PC-3 (cell line): ENCODE measurements around the gene ZCCHC8. TPM values are rescaled to one million over a fixed set of nuclear protein-coding genes. Genes with fewer than 3 reads are reported as not detected.

ENCODE experiments used
- ATAC-seq: fragments of 200-7000 bp; cut with Tn5 transposase; 2 replicates; pipeline ENCODE4 v1.9.1; 2020; ENCODE audit warnings: mild to moderate bottlenecking, moderate library complexity
- BruUV-seq: library from RNA; stranded (reverse); fragments of 400-500 nt; replicated peaks from 2 replicates; lab custom pipeline; 2021; lab: Mats Ljungman, UMichigan
- CTCF ChIA-PET: fragments of 300-600 bp; sonication (Branson Sonifier 250); formaldehyde crosslinking; loops from one replicate; lab custom pipeline; 2022; ENCODE audit warnings: antibody characterized with exemption; lab: Charles Lee
- POLR2A ChIA-PET: fragments of 300-600 bp; sonication (Branson Sonifier 250); formaldehyde crosslinking; loops from one replicate; lab custom pipeline; 2022; ENCODE audit warnings: antibody characterized with exemption; ENCODE audit not compliant: unreplicated experiment; lab: Charles Lee
- DNase-seq: peaks from one replicate; pipeline ENCODE4 v3.0.0-alpha.2; 2015
- H2AFZ ChIP-seq: fragments of 300-600 bp; sonication (generic); 2 replicates; pipeline ENCODE4 v1.6.0; 2016; ENCODE audit warnings: antibody characterized with exemption, low read length
- H3F3A ChIP-seq: fragments of 300-600 bp; sonication (generic); one replicate; pipeline ENCODE4 v1.6.0; 2017; ENCODE audit warnings: antibody characterized with exemption, low read length, control low read depth, mild to moderate bottlenecking; ENCODE audit not compliant: unreplicated experiment
- H3K27ac ChIP-seq: fragments of 300-600 bp; sonication (generic); 2 replicates; pipeline ENCODE4 v1.5.1; 2016; ENCODE audit warnings: mild to moderate bottlenecking, low read length
- H3K27me3 ChIP-seq: fragments of 300-600 bp; sonication (generic); 2 replicates; pipeline ENCODE4 v1.6.1; 2016; ENCODE audit warnings: low read length, mixed read lengths
- H3K36me3 ChIP-seq: fragments of 300-600 bp; sonication (generic); 2 replicates; pipeline ENCODE4 v1.6.1; 2016; ENCODE audit warnings: low read depth, mixed run types, low read length, mixed read lengths
- H3K4me1 ChIP-seq: fragments of 300-600 bp; sonication (generic); 2 replicates; pipeline ENCODE4 v1.5.1; 2016; ENCODE audit warnings: low read length; ENCODE audit not compliant: insufficient read depth
- H3K4me2 ChIP-seq: fragments of 300-600 bp; sonication (generic); 2 replicates; pipeline ENCODE4 v1.6.0; 2016; ENCODE audit warnings: low read length
- H3K4me3 ChIP-seq: fragments of 300-600 bp; sonication (generic); 2 replicates; pipeline ENCODE4 v1.5.1; 2016; ENCODE audit warnings: mild to moderate bottlenecking, low read length, mixed read lengths
- H3K79me2 ChIP-seq: fragments of 300-600 bp; sonication (generic); 2 replicates; pipeline ENCODE4 v1.6.1; 2017; ENCODE audit warnings: low read length, mixed read lengths
- H3K9ac ChIP-seq: fragments of 300-600 bp; sonication (generic); 2 replicates; pipeline ENCODE4 v1.6.0; 2016; ENCODE audit warnings: mild to moderate bottlenecking, low read length
- H3K9me2 ChIP-seq: fragments of 300-600 bp; sonication (generic); replicated peaks from 2 replicates; pipeline ENCODE4 v1.6.1; 2016; ENCODE audit warnings: mixed run types, low read length, mixed read lengths
- H3K9me3 ChIP-seq: fragments of 300-600 bp; sonication (generic); 2 replicates; pipeline ENCODE4 v1.6.1; 2016; ENCODE audit warnings: low read length, mixed read lengths
- H4K20me1 ChIP-seq: fragments of 300-600 bp; sonication (generic); 2 replicates; pipeline ENCODE4 v1.6.1; 2016; ENCODE audit warnings: low read length, mixed read lengths
- EZH2 ChIP-seq: fragments of 300-600 bp; sonication (generic); IDR thresholded peaks from one replicate; pipeline ENCODE4 v1.6.1; 2017; ENCODE audit warnings: antibody characterized with exemption, mild to moderate bottlenecking, low read length; ENCODE audit not compliant: unreplicated experiment
- EZH2phosphoT487 ChIP-seq: fragments of 300-600 bp; sonication (generic); IDR thresholded peaks from 2 replicates; pipeline ENCODE4 v1.6.1; 2018; ENCODE audit warnings: mild to moderate bottlenecking, antibody characterized with exemption, low read length, borderline replicate concordance
- intact Hi-C: fragments of 100-400 bp; cut with micrococcal nuclease; formaldehyde crosslinking; loops from 2 replicates; pipeline ENCODE4 v1.9.0; 2023
- total RNA-seq: library from RNA; depleted of rRNA; stranded (reverse); fragments of >200 nt; gene quantifications from 2 replicates; pipeline ENCODE4 v1.2.3, GENCODE V29; 2014
- TF ChIP-seq, protein P1 (sequence below): fragments of 300-600 bp; sonication (generic); conservative IDR thresholded peaks from 2 replicates; pipeline ENCODE4 v1.5.1; 2017; ENCODE audit warnings: antibody characterized with exemption, low read depth, mild to moderate bottlenecking, low read length

Gene ZCCHC8
- total RNA-seq, 1 experiment from 2014 or later: 14.4 TPM

DNA sequence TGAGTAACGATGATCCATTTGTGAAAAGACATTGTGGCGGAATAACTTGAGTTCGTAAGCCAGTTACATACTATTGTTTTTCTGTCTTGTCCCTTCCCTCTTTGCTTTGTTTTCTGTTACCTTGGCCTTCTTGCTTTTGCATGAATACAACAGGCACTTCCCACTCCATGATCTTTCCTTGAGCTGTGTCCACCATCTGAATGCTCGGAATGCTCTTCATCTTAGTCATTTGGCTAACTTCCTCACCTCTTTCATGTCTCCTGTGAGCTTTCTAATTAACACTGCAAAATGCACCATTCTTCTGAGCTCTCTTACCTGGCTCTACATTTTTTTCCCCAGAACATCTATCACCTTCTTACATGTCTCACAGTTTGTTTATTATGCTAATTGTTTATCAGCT is 36.3 kb upstream of the ZCCHC8 start:
- Histone ChIP-seq H3K9ac (no peak overlapping the region), H3K4me1 (no peaks in the 10 kb centered on the region), H4K20me1 (no peaks in the 10 kb centered on the region), H3K4me2 (no peak overlapping the region), H3K27ac (no peak overlapping the region), H3K9me2 (no peaks in the 10 kb centered on the region), H2AFZ (no peak overlapping the region), H3K27me3 (no peaks in the 10 kb centered on the region), H3F3A (no peaks in the 10 kb centered on the region), H3K36me3 (peaks cover 40% of the 10 kb centered on the region), H3K79me2 (peaks cover 12% of the 10 kb centered on the region; the same call in 1 of the 2 replicates), H3K9me3 (no peaks in the 10 kb centered on the region), H3K4me3 (no peak overlapping the region)
- CTCF ChIA-PET: interaction anchor here (0.6 kb wide), 1 partner anchor 137 kb away, joined by 3 read pairs; no protein-coding TSS in a partner anchor
- DNase-seq (no peak), ATAC-seq (no peak)
- intact Hi-C loops: no loop called here
- no peak for TF ChIP-seq EZH2phosphoT487
- TF ChIP-seq EZH2: no peak
- TF ChIP-seq, protein P1, sequence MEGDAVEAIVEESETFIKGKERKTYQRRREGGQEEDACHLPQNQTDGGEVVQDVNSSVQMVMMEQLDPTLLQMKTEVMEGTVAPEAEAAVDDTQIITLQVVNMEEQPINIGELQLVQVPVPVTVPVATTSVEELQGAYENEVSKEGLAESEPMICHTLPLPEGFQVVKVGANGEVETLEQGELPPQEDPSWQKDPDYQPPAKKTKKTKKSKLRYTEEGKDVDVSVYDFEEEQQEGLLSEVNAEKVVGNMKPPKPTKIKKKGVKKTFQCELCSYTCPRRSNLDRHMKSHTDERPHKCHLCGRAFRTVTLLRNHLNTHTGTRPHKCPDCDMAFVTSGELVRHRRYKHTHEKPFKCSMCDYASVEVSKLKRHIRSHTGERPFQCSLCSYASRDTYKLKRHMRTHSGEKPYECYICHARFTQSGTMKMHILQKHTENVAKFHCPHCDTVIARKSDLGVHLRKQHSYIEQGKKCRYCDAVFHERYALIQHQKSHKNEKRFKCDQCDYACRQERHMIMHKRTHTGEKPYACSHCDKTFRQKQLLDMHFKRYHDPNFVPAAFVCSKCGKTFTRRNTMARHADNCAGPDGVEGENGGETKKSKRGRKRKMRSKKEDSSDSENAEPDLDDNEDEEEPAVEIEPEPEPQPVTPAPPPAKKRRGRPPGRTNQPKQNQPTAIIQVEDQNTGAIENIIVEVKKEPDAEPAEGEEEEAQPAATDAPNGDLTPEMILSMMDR: no peak
- POLR2A ChIA-PET: no interaction called here
- no TSS peak for BruUV-seq

DNA sequence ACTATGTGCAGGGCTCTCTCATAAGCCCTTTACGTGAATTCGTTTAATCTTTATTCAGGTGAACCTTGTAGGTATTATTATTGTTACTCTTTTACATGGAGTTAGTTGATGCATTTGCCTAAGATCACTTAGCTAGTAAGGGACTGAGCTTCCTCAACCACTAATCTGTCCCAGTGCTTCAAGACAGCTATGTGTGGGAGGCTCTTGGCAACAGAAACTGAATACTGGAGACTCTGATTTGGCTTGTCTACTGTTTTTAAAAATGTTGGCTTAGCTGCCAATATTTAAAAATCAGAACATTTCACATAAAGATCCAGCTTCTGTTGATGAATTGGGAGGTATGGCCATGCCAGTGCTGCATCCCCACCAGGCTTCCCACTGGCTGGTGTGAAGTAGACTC is 33.1 kb upstream of the ZCCHC8 start:
- BruUV-seq: no TSS peak
- ChIA-PET CTCF (no interaction called here), POLR2A (no interaction called here)
- H3K36me3 ChIP-seq: peaks cover 46% of the 10 kb centered on the region
- H4K20me1 ChIP-seq: no peaks in the 10 kb centered on the region
- ATAC-seq (no peak), DNase-seq (no peak)
- no peak overlapping the region for H3K9ac ChIP-seq
- no peak overlapping the region for H3K4me3 ChIP-seq
- no peaks in the 10 kb centered on the region for H3K27me3 ChIP-seq
- TF ChIP-seq EZH2: no peak
- TF ChIP-seq EZH2phosphoT487: no peak
- TF ChIP-seq, protein P1: no peak
- H3F3A ChIP-seq: no peaks in the 10 kb centered on the region
- no peak overlapping the region for H2AFZ ChIP-seq
- no peaks in the 10 kb centered on the region for H3K9me2 ChIP-seq
- no peaks in the 10 kb centered on the region for H3K4me1 ChIP-seq
- no peaks in the 10 kb centered on the region for H3K9me3 ChIP-seq
- no peak overlapping the region for H3K27ac ChIP-seq
- peaks cover 37% of the 10 kb centered on the region for H3K79me2 ChIP-seq
- intact Hi-C loops: no loop called here
- no peak overlapping the region for H3K4me2 ChIP-seq

DNA sequence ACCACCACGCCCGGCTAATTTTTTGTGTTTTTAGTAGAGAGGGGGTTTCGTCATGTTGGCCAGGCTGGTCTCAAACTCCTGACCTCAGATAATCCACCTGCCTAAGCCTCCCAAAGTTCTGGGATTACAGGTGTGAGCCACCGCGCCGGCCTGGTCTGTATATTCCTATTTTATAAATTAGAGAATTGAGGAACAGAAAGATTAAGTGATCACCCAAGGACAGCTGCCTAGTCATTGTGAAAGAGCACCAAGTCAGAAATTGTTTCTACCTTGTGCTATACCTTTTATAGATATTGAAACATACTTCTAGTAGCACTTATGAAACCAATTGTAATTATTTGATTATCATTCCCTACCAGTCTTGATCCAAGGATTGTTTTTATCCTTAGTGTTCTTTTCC is 28.3 kb upstream of the ZCCHC8 start:
- Histone ChIP-seq H3K36me3 (peaks cover 36% of the 10 kb centered on the region), H3K9me2 (no peaks in the 10 kb centered on the region), H3K4me1 (peaks cover 13% of the 10 kb centered on the region), H3K4me3 (no peak overlapping the region), H3K9me3 (no peaks in the 10 kb centered on the region), H2AFZ (no peak overlapping the region), H3K27ac (no peak overlapping the region), H3K79me2 (peaks cover 83% of the 10 kb centered on the region), H3K4me2 (no peak overlapping the region), H3K27me3 (no peaks in the 10 kb centered on the region), H3K9ac (no peak overlapping the region), H4K20me1 (peaks cover 20% of the 10 kb centered on the region), H3F3A (no peaks in the 10 kb centered on the region)
- DNase-seq (no peak), ATAC-seq (no peak)
- POLR2A ChIA-PET: no interaction called here
- BruUV-seq: no TSS peak
- intact Hi-C loops: loop anchor here (10.0 kb wide), 1 partner anchor 534 kb away; no protein-coding TSS in a partner anchor
- CTCF ChIA-PET: no interaction called here
- TF ChIP-seq, protein P1: no peak
- no peak for TF ChIP-seq EZH2phosphoT487
- TF ChIP-seq EZH2: no peak
